Measurements from ENCODE around the gene FAHD2A.
"Not testable (repeated sequence)": the region's sequence is repeated elsewhere in the genome, so short reads cannot be mapped to it uniquely, and the experiment has no call there.

The FAHD2A gene, protein sequence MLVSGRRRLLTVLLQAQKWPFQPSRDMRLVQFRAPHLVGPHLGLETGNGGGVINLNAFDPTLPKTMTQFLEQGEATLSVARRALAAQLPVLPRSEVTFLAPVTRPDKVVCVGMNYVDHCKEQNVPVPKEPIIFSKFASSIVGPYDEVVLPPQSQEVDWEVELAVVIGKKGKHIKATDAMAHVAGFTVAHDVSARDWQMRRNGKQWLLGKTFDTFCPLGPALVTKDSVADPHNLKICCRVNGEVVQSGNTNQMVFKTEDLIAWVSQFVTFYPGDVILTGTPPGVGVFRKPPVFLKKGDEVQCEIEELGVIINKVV

DNA sequence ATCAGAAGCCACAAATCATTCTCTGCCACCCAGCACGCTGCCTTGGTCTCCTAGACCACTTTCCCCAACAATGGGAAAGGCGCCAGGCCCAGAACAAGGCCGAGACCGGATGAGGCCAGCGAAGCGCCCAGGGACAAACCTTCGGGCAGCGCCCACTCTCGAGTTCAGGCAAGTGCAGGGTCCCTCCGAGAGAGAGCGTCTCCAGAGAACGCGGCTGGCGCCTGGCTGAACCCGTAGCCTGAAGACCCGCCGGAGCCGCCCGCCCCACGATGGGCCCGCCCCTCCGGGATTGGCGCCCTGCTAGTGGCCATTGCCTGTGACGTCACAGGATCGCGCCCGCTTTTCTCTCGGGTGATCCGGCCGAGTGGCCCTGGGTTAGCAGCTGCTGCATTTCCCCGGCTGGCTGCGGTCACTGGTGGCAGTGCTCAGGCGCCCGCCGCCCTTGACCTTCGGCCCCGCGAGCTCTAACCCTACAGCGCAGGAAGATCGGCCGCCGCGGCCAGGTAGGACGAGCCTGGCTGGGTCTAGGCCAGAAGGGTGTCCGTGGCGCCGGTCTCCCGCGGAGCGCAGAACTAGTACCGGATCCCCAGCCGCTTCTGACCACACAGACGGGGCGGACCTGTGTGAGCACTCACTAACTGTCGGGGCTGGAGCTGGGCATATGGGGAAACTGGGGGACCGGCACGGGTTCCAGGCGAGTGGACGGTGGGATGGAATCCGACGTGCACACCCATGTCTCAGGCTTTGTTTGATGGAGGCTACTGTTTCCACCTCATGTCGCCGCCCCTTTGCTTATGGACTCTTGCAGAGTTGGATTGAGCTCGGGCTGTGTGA, at the start of gene FAHD2A:
Gene FAHD2A, plus strand, starts transcription at position 339 of the 834 bp plus-strand sequence. CDS start 2,851 bp downstream, outside the sequence.
- DNase-seq = peak; percentile 95 to 96

DNA sequence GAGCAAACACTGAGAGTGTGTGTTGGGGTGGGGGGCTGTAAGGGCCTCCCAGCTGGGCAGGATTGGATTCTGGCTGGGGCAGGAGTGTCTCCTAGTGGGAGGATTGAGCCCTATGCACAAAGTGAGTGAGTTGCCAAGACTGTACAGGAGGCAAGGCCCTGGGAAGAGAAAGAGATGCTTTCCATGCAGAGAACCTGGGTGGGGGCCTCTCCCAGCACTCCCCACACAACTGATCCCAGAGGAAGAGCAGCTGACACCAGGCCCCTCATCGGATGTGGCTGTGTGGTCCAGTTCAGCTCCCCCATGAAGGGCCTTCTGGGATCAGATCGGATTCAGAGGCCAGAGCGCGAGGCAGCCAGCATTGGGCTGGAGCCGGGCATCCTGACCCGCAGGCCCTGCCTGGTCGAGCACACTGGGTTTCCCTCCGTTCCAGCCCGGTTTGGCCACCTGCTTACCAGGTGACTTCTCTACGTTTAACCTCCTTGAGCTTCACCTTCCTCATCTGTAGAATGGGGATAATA, 49.4 kb upstream of the FAHD2A start:
- no peak for DNase-seq

DNA sequence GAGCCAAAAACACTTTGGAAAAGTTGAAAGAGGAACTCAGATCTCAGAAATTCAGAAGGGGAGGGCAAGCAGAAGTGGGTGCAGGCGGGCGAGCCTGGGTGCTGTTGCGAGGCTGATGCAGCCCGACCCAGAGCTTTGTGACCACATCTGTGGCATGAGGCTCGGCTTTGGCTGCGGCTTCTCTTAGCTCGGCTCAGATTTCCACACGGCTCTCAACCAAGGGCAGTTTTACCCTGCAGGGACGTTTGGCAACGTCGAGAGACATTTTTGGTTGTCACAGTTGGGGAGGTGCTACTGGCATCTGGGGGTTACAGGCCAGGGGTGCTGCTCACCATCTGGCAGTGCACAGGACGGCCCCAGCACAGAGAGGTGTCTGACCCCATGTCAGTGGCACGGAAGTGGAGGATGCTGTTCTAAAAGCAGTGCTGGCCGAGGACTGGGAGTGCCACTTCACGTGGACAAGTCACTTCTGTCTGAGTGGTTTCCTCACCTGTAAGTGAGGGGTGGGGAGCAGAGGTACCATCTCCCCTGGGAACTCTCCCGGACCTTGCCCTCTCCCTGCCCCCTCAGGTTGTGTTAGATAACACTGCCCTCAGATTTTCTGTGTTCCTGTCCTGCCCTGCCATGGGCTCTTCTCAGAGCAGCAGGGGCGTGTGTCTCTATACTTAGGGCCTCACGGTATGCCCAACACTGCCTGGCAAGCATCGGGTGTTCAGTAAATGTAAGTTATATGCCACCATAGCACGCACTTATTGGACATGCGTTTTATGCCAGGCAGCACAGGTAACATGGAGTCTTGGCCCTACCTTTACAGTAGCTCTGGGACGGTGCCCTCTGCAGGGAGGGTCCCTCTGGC, 48.7 kb upstream of the FAHD2A start:
- DNase-seq = no peak

DNA sequence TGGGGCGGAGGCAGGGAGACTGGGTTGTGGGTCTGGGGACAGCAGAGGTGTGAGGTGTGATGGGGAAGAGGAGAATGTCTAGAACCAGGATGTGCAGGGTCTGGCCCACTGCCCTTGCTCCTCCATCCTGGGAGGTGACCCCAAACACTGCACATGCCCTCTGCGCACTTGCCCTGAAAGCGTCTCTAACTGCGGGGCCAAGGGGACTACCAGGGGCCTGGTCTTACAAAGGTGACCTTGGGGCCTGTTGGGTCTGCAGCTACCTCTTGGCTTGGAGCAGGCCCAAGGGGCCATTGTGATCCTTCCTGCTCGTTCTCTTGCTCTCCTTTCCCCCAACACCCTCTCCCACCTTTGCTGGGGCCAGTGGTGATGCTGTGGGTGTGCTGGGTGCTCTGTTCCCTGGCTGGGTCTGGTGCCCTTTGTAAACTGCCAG, 48.0 kb upstream of the FAHD2A start:
- DNase-seq = no peak

DNA sequence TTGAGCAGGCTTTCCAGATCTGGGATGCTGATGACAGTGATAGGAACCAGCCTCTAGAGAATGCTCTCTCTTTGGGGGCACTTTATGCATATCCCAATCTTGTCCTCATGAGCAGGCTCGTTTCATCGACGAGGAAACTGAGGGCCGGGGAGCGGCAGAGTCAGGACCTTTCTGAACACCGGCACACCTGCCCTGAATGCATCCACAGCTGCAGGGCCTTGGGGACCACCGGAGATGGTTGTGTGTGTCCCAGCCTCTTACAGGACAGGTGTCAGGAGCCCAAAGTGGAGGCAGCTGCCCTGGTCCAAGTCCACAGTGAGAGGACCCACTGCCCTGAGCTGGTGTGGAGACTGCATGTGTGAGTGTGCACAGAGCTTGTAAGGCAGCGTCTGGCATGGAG, 47.6 kb upstream of the FAHD2A start:
- DNase-seq = no peak

DNA sequence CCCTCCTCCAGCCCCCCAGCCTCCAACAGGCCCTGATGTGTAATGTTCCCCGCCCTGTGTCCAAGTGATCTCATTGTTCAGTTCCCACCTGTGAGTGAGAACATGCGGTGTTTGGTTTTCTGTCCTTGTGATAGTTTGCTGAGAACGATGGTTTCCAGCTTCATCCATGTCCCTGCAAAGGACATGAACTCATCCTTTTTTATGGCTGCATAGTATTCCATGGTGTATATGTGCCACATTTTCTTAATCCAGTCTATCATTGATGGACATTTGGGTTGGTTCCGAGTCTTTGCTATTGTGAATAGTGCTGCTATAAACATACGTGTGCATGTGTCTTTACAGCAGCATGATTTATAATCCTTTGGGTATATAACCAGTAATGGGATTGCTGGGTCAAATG, 47.0 kb upstream of the FAHD2A start:
- not testable (repeated sequence) for DNase-seq

DNA sequence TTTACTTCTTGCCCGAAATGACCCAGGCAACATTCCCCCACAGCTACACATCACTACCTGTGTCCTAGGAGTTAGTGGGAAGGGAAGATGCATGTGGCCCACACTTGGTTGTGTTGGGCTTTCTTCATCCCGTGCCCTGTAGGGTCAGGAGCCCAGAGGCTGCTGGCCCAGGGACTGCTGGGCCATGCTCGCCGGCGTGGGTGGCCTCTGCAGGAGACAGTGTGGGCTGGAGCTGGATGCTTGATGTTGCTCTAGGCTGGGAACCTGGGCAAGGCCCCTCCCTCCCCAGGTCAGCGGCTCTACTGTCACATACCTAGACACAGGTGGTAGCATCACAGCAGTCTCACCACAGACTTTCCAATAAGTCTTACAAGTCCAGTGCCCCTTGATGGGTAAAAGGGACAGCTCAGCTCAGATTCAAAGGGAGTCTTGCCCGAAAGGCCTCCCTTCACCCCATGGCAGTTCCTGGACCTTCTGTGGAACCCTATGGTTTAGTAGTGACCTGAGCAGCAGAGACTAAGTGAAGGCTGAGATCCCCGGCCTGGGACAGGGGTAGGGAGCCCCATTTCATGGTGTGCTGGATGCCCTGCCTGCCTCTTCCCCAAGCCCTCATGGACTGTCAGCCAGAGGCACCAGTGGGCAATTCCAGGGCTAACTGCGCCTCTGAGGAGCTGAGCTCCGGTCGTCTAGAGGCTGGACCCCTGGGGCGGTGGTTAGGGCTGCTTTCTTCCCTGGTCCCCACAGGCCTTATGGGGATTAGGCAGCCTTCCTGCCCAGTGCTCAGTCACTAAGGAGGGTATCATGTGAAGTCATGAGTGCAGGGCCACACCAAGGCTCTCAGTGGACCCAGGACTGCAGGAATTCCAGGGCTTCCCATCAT, 45.4 kb upstream of the FAHD2A start:
- no peak for DNase-seq

DNA sequence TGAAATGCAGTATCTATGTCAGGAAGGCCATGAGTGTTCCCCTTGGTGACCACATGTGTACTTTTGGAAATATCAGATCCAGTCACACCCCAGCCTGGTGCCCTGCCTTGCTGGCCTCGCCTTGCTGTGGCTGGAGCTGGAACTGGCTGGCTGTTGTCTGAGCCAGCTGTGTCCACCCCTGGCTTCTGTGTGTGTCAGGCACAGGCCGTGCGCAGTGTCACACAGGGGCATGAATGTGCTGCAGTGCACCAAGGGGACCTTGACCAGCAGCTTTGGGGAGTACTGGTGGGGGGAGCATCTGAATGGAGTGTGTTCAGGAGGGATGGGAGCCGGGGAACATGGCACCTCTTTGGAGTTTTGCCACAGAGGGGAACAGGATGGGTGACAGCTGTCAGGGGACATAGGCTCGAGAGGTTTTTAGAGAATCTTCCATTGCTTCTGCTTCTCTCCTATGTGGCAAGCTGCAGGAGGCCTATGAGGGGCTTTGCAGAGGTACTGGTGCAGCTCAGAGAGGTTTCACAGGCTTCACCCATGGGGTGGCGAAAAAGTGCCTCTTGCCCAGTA, 44.7 kb upstream of the FAHD2A start:
- DNase-seq = no peak

DNA sequence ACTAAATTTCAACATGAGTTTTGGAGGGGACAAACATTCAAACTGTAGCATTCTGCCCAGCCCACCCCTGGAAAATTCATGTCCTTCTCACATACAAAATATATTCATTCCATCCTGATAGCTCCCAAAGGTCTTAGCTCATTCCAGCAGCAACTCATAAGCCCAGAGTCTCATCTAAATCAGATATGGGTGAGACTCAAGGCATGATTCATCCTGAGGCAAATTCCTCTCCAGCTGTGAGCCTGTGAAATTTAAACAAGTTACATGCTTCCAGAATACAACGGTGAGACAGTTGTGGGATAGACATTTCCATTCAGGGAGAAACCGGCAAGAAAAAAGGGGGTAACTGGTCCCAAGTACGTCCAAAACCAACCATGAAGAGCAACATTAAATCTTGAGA, 43.5 kb upstream of the FAHD2A start:
- no peak for DNase-seq

DNA sequence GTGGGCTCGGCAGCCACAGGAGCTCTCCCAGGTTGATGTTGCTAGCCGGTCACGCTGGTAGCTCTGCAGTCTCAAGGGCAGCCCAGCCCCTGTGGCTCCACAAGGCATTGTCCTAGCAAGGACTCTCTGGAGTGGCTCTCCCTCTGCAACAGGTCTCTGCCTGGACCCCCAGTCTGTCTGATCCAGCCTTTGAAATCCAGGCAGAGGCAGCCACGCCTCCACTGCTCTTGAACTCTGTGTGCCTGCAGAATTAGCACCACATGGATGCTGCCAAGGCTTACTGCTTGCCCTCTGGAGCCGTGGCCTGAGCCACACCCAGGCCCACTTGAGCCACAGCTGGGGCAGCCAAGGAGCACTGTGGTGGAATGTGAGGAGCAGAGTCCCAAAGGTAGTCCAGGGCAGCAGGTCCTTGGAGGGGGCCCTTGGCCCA, 43.0 kb upstream of the FAHD2A start:
- DNase-seq = no peak

DNA sequence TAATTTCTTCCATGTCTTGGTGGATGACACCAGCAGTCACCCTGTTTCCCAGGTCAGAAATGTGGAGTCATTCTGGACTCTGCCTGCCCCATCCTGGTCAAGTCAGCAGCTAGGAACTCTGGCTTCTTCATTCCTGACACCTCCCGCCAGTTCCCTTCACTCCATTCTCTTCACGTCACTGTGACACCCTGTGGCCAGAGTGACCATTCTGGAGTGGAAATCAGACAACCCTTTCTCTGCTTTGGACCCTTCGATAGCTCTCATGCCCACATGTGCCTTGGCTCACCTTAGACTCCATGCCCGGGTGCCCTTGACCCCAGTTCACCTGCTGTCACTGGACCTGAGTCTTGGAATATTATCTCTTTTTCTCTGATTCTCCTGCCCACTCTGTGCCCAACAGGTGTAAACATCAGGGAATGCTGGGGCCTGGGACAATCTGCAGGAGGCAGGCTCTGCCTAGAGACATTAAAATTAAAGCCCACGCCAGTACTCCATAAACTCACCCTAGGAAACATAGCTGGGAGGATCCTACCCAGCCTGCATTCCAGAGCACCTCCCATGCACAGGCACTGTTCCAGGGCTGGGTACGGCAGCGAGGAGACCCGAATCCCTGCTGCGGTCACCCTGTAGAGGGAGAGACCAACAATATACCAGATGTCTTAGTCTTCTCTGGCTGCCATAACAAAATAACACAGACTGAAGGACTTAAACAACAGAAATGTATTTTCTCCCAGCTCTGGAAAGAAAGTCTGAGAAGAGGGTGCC, 41.1 kb upstream of the FAHD2A start:
- DNase-seq = no peak

DNA sequence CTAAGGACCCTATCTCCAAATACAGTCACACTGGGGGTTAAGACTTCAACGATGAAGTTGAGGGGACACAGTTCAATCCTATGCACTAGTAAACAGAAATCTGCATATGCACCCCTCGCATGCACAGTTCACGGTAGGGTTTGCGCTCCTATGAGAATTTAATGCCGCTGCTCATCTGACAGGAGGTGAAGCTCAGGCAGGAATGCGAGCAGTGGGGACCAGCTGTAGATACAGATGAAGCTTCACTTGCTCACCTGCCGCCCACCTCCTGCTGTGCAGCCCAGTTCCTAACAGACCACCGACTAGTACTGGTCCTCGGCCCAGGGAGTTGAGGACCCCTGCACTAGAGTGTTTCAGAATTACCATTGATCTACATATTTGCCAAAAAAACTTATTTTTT, 40.0 kb upstream of the FAHD2A start:
- DNase-seq = no peak

DNA sequence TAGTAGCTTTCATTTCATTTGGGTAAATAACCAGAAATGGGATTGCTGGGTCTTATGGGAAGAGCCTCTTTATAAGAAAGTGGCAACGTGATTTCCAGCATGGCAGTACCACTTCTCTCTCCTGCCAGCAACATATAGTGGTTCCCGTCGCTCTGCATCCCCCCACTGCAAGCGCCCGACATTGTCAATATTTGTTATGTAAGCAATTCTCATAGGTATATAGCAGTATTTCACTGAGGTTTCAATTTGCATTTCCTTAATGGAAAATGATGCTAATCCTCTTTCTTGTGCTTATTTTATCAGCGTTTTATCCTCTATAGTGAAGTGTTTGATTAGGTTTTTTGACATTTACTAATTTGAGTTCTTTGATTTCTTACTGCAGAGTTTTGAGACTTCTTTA, 36.0 kb upstream of the FAHD2A start:
- no peak for DNase-seq

DNA sequence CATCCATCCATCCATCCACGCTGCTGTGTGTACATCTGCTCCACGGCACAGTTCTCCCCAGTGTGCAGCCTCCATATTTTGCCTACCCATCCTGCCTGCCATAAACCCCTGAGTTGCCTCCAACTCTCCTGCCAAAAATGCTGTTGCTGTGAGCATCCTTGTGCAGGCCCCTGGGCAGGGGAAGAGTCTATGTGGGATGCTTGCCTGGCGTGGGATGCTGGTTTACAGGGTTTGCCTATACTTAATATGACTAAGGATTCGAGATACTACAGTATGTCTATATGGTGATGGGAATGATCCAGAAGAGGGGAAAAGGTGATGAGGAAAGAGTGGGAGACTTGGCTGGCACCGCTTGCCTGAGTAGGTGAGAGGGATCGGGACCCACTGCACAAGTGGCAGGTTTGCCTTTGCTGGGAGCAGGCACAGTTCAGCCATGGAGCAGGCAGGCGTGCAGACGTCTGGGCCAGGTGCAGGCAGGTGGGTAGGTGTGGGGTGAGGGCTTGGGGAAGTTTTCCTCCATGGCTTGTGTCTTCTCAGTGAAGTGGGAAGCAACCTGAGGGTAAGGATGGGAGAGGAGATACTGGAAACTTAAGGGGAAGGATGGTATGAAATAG, 30.2 kb upstream of the FAHD2A start:
- DNase-seq = no peak

DNA sequence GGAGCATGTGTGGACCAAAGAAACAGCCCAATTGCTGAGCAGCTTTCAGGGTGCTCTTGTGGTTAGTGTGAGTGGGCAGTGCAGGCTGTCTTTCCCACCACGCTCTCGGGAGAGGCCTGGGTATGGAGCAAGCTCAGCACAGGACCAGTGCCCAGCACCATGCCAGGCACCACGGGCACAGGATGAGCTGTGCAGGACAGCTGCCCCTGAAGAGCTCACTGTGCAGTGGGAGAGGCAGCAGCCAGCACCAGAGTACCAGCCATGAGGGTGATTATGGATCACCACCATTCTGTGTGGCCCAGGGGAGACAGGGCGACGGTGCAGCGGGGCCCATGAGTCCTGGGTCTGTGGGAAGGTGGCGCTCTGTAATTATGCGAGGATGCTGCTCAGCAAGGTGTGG, 29.7 kb upstream of the FAHD2A start:
- no peak for DNase-seq

DNA sequence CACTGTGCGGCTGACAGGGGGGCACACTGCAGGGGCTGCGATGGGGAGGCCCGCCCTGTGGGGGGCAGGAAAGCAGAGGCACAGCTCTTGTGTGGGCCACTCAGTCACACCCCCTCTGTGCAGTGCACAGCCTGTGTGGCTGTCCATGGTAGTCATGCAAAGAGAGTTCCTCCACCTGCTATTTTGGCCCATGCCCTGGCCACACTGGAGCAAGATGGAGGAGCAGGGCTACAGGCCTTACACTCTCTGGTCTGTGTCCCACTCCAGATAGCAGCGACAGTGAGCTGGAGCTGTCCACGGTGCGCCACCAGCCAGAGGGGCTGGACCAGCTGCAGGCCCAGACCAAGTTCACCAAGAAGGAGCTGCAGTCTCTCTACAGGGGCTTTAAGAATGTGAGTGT, 28.5 kb upstream of the FAHD2A start:
- no peak for DNase-seq

DNA sequence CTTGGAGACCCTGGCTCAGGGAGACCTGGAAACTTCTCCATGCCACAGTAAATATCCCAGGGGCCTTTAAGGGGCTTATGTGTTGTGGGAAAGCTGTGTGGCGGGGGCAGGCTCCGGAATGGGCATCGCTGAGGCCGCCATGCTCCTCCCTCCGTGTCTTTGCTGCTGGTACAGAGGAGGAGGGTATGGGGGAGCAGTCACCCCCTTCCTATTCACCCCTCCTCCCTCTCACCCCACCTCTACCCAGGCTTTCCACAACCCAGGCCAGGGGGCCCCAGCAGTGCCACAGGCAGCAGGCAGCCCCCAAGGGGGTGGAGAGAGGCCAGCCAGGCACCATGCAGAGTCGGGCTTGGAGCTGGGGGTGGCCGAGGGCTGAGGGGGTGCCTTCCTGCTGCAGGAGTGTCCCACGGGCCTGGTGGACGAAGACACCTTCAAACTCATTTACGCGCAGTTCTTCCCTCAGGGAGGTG, 28.0 kb upstream of the FAHD2A start:
- DNase-seq = no peak

DNA sequence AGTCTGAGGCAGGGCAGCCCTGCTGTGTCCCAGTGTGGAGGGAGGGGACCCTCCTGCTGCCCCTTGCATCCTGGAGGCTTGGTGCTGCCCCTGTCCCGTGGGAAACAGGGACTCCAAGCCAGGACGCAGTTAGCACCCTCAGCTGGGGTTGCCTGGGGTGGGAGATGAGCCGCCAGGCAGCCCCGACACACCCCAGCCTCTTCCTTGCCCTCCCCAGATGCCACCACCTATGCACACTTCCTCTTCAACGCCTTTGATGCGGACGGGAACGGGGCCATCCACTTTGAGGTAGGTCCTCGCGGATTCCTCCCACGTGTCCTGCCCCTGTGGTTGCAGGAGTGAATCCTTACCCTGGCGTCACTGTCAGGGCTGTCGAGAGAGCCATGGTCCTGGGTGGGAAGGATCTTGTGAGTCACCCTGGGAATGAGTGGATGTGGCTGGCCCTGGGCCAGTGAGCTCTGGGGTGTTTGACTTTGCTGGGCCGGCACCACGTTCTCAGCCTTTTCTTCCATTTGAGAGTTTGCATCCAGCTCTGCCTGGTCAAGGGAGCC, 27.5 kb upstream of the FAHD2A start:
- DNase-seq = no peak

DNA sequence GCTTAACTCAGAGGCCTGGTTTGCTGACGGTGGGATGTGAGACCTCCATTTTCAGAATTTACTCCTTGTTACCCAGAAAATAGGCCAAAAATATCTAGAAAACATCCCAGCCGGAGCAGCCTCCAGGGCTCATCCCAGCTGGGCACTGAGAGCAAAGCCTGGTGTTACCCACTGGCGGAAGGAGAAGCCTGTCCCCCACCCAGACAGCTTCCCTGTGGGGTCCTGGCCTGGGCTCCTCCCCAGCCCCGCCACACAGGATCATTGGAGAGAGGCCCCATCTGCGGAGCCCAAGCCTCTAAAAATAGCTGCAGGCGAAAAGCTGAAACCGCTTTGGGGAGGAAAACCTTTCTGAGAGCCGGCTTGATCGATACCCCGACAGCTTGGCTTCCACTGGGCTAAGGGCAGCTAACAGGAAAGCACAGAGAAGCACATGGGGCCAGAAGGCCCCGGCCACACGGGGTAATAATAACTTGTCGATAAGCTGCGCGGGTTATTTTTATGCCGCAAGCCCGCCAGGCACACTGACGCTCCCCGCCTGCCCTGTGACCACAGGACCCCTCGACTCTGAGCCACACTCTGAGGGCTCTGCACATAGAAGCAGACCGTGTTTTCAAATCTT, 26.9 kb upstream of the FAHD2A start:
- no peak for DNase-seq

Data from stimulated activated CD4-positive, alpha-beta T cell treated with anti-CD3 and anti-CD28 coated beads, Interleukin-2, amount 100 ng/mL, for 48 hours (primary cell).